H1 (cell line): ENCODE results near the gene ARID5B. TPM values are rescaled to one million over a fixed set of nuclear protein-coding genes. Genes with fewer than 3 reads are reported as not detected.

ENCODE experiments used
- CTCF ChIA-PET: fragments of 300-600 bp; sonication (Branson Sonifier 250); formaldehyde crosslinking; loops from one replicate; lab custom pipeline; 2021; ENCODE audit not compliant: partially characterized antibody; lab: Charles Lee
- POLR2A ChIA-PET: fragments of 300-600 bp; sonication (Branson Sonifier 250); formaldehyde crosslinking; loops from one replicate; lab custom pipeline; 2021; ENCODE audit warnings: inconsistent platforms; ENCODE audit not compliant: partially characterized antibody; lab: Charles Lee
- DNase-seq, 2 experiments: peaks; one replicate each; pipeline versions ENCODE4 v3.0.0 to v3.0.0-alpha.2; 2010 to 2022; ENCODE audit warnings: low spot score in 2 of 2, low read depth in 1 of 2, mixed read lengths in 1 of 2
- FAIRE-seq: peaks from 2 replicates; lab custom pipeline; 2011; peaks lifted over from hg19 to GRCh38; lab: Jason Lieb, UNC
- H2AFZ ChIP-seq: 2 replicates; pipeline ENCODE4 v1.8.1; 2012; ENCODE audit warnings: low read length, inconsistent platforms
- H2AK5ac ChIP-seq: 2 replicates; pipeline ENCODE4 v1.6.1; 2013; ENCODE audit warnings: low read depth, low read length
- H2BK120ac ChIP-seq: replicated peaks from 2 replicates; pipeline ENCODE3; 2013; ENCODE audit warnings: low read depth, low read length, inconsistent platforms
- H2BK12ac ChIP-seq: 2 replicates; pipeline ENCODE4 v1.6.1; 2013; ENCODE audit warnings: low read depth, low read length
- H2BK15ac ChIP-seq: 2 replicates; pipeline ENCODE4 v1.6.1; 2013; ENCODE audit warnings: low read length
- H2BK20ac ChIP-seq: 2 replicates; pipeline ENCODE4 v1.6.1; 2013; ENCODE audit warnings: low read length
- H2BK5ac ChIP-seq: 2 replicates; pipeline ENCODE4 v1.6.1; 2013; ENCODE audit warnings: low read depth, low read length
- H3K14ac ChIP-seq: 2 replicates; pipeline ENCODE4 v1.6.1; 2013; ENCODE audit warnings: inconsistent platforms; ENCODE audit not compliant: insufficient read length
- H3K18ac ChIP-seq: 2 replicates; pipeline ENCODE4 v1.6.1; 2013; ENCODE audit warnings: low read length; ENCODE audit errors: extremely low read depth
- H3K23ac ChIP-seq: 2 replicates; pipeline ENCODE4 v1.6.1; 2013; ENCODE audit warnings: inconsistent platforms; ENCODE audit not compliant: insufficient read length
- H3K23me2 ChIP-seq: 2 replicates; pipeline ENCODE4 v1.6.1; 2013; ENCODE audit warnings: low read depth, low read length
- H3K27ac ChIP-seq: 2 replicates; pipeline ENCODE4 v1.6.1; 2011; ENCODE audit warnings: low read depth, low read length, inconsistent platforms
- H3K27me3 ChIP-seq, 4 experiments: replicated peaks in 1 of 4; 1 replicate in 1 of 4; 2 replicates in 3 of 4; pipeline versions ENCODE4 v1.6.1 to v1.8.1; 2011 to 2013; ENCODE audit warnings: low read length in 3 of 4, mild to moderate bottlenecking in 3 of 4, inconsistent platforms in 2 of 4, mixed read lengths in 2 of 4, moderate library complexity in 1 of 4; ENCODE audit not compliant: control insufficient read depth in 3 of 4, insufficient read depth in 3 of 4; ENCODE audit errors: extremely low read depth in 1 of 4
- H3K36me3 ChIP-seq, 4 experiments: 2 replicates each; pipeline versions ENCODE4 v1.6.1 to v1.8.1; 2011 to 2013; ENCODE audit warnings: mild to moderate bottlenecking in 4 of 4, low read length in 3 of 4, moderate library complexity in 2 of 4, control low read depth in 1 of 4, inconsistent platforms in 1 of 4; ENCODE audit not compliant: insufficient read depth in 4 of 4, control insufficient read depth in 2 of 4
- H3K4ac ChIP-seq: replicated peaks from 2 replicates; pipeline ENCODE3; 2013; ENCODE audit warnings: low read length, low read depth, mixed read lengths, inconsistent platforms; ENCODE audit not compliant: insufficient read length
- H3K4me1 ChIP-seq, 4 experiments: replicated peaks in 1 of 4; 1 replicate in 1 of 4; 2 replicates in 3 of 4; pipeline versions ENCODE4 v1.6.1 to v1.8.1; 2011 to 2013; ENCODE audit warnings: low read length in 3 of 4, inconsistent platforms in 2 of 4, mixed read lengths in 1 of 4; ENCODE audit not compliant: insufficient read depth in 4 of 4, control insufficient read depth in 3 of 4
- H3K4me2 ChIP-seq, 2 experiments: 2 replicates each; pipeline versions ENCODE4 v1.6.1 to v1.8.1; 2011 to 2013; ENCODE audit warnings: low read depth in 2 of 2, low read length in 2 of 2, control low read depth in 1 of 2, inconsistent platforms in 1 of 2, mild to moderate bottlenecking in 1 of 2; ENCODE audit not compliant: insufficient read depth in 1 of 2
- H3K4me3 ChIP-seq, 4 experiments: fragments of 200-600, 300-600 bp in 1 of 4; sonication (generic), shearing (Covaris generic), sonication (Bioruptor Twin) in 1 of 4; 2 replicates each; pipeline versions ENCODE4 v1.5.1 to v1.8.1; 2011 to 2016; ENCODE audit warnings: low read length in 4 of 4, low read depth in 3 of 4, control low read depth in 2 of 4, inconsistent platforms in 2 of 4, mild to moderate bottlenecking in 2 of 4, mixed read lengths in 1 of 4, moderate library complexity in 1 of 4; ENCODE audit not compliant: insufficient read depth in 2 of 4; ENCODE audit errors: extremely low read depth in 1 of 4
- H3K56ac ChIP-seq: replicated peaks from 2 replicates; pipeline ENCODE3; 2013; ENCODE audit warnings: low read depth, mild to moderate bottlenecking, mixed read lengths, low read length, inconsistent platforms; ENCODE audit not compliant: insufficient read length
- H3K79me1 ChIP-seq: 2 replicates; pipeline ENCODE4 v1.6.1; 2013; ENCODE audit warnings: low read depth, low read length, control low read depth
- H3K79me2 ChIP-seq, 2 experiments: 2 replicates each; pipeline versions ENCODE4 v1.6.1 to v1.8.1; 2012 to 2013; ENCODE audit warnings: low read length in 2 of 2, mild to moderate bottlenecking in 2 of 2, inconsistent platforms in 1 of 2; ENCODE audit not compliant: insufficient read depth in 2 of 2, control insufficient read depth in 1 of 2
- H3K9ac ChIP-seq, 4 experiments: replicated peaks in 1 of 4; 1 replicate in 1 of 4; 2 replicates in 3 of 4; pipeline versions ENCODE4 v1.6.1 to v1.8.1; 2011 to 2013; ENCODE audit warnings: low read depth in 3 of 4, low read length in 3 of 4, control low read depth in 2 of 4, mild to moderate bottlenecking in 2 of 4, moderate library complexity in 2 of 4, inconsistent platforms in 1 of 4; ENCODE audit errors: extremely low read depth in 1 of 4
- H3K9me3 ChIP-seq, 2 experiments: 2 replicates each; pipeline versions ENCODE4 v1.6.1 to v1.8.1; 2012 to 2013; ENCODE audit warnings: mild to moderate bottlenecking in 2 of 2, moderate library complexity in 2 of 2, control low read depth in 1 of 2, inconsistent platforms in 1 of 2, low read depth in 1 of 2, low read length in 1 of 2, mixed read lengths in 1 of 2; ENCODE audit not compliant: insufficient read depth in 2 of 2
- H4K20me1 ChIP-seq, 2 experiments: replicated peaks in 1 of 2; 2 replicates each; pipeline versions ENCODE3 to v1.8.1; 2011 to 2013; ENCODE audit warnings: inconsistent platforms in 2 of 2, low read length in 2 of 2, mild to moderate bottlenecking in 1 of 2; ENCODE audit not compliant: insufficient read depth in 2 of 2, control insufficient read depth in 1 of 2
- H4K5ac ChIP-seq: 2 replicates; pipeline ENCODE4 v1.6.1; 2013; ENCODE audit warnings: low read length, low read depth, mixed read lengths, inconsistent platforms; ENCODE audit not compliant: insufficient read length
- H4K8ac ChIP-seq: 2 replicates; pipeline ENCODE4 v1.8.0; 2013; ENCODE audit warnings: mild to moderate bottlenecking, moderate library complexity, low read length, inconsistent platforms; ENCODE audit not compliant: insufficient read depth; ENCODE audit errors: extremely low read depth
- H4K91ac ChIP-seq: replicated peaks from 2 replicates; pipeline ENCODE3; 2013; ENCODE audit warnings: low read length, mixed read lengths, inconsistent platforms; ENCODE audit not compliant: insufficient read length
- CBX5 ChIP-seq: fragments of 300-800, 300-1000 bp; sonication (generic); IDR thresholded peaks from 2 replicates; pipeline ENCODE4 v1.7.1; 2016; ENCODE audit warnings: antibody characterized with exemption, low read length, low read depth
- CBX8 ChIP-seq: fragments of 300-800, 300-1000 bp; sonication (generic); IDR thresholded peaks from 2 replicates; pipeline ENCODE4 v1.7.1; 2016; ENCODE audit warnings: low read depth, low read length, borderline replicate concordance
- CTBP2 ChIP-seq: IDR thresholded peaks from 2 replicates; pipeline ENCODE4 v1.7.0; 2011; ENCODE audit warnings: borderline replicate concordance, mild to moderate bottlenecking, moderate library complexity, mixed read lengths, low read length; ENCODE audit not compliant: insufficient read depth, insufficient read length
- GTF2F1 ChIP-seq: IDR thresholded peaks from 2 replicates; pipeline ENCODE4 v1.6.1; 2012; ENCODE audit warnings: low read depth, low read length, improper control_type of control experiment, borderline replicate concordance
- HDAC2 ChIP-seq, 2 experiments: fragments of 300-600 bp in 1 of 2; sonication (generic) in 1 of 2; IDR thresholded peaks; 2 replicates each; pipeline ENCODE4 v1.6.1; 2011 to 2012; ENCODE audit warnings: low read depth in 2 of 2, low read length in 2 of 2, mild to moderate bottlenecking in 2 of 2, moderate library complexity in 2 of 2, borderline replicate concordance in 1 of 2, inconsistent platforms in 1 of 2
- KDM4A ChIP-seq: IDR thresholded peaks from one replicate; pipeline ENCODE4 v1.7.1; 2012; ENCODE audit warnings: low read depth, mild to moderate bottlenecking, moderate library complexity, low read length, inconsistent platforms; ENCODE audit not compliant: severe bottlenecking
- KDM5A ChIP-seq: fragments of 200-600 bp; IDR thresholded peaks from 2 replicates; pipeline ENCODE4 v1.7.1; 2012; ENCODE audit warnings: mild to moderate bottlenecking, low read length, inconsistent platforms, mixed read lengths
- MAX ChIP-seq: IDR thresholded peaks from 2 replicates; pipeline ENCODE4 v1.6.1; 2012; ENCODE audit warnings: inconsistent platforms
- PHF8 ChIP-seq: fragments of 200-600 bp; sonication (generic); conservative IDR thresholded peaks from 2 replicates; pipeline ENCODE4 v1.7.1; 2012; ENCODE audit warnings: low read depth, mild to moderate bottlenecking, inconsistent platforms, low read length, moderate library complexity
- POU5F1 ChIP-seq: IDR thresholded peaks from 2 replicates; pipeline ENCODE4 v1.6.1; 2011; ENCODE audit warnings: low read depth, mild to moderate bottlenecking, low read length, moderate library complexity
- RAD21 ChIP-seq, 2 experiments: IDR thresholded peaks in 1 of 2; conservative IDR thresholded peaks in 1 of 2; 2 replicates each; pipeline ENCODE4 v1.6.1; 2011; ENCODE audit warnings: low read depth in 2 of 2, low read length in 2 of 2, improper control_type of control experiment in 1 of 2, inconsistent platforms in 1 of 2, mild to moderate bottlenecking in 1 of 2, moderate library complexity in 1 of 2
- RNF2 ChIP-seq: fragments of 200-900, 300-1000 bp; sonication (generic); IDR thresholded peaks from 2 replicates; pipeline ENCODE4 v1.7.1; 2016; ENCODE audit warnings: borderline replicate concordance, low read depth, mild to moderate bottlenecking, antibody characterized with exemption, low read length; ENCODE audit not compliant: poor library complexity, severe bottlenecking; ENCODE audit errors: missing control alignments
- SP1 ChIP-seq: IDR thresholded peaks from 2 replicates; pipeline ENCODE4 v1.6.1; 2011; ENCODE audit warnings: low read depth, low read length
- YY1 ChIP-seq: IDR thresholded peaks from 2 replicates; pipeline ENCODE4 v1.6.1; 2011; ENCODE audit warnings: low read depth, mild to moderate bottlenecking, low read length
- WGBS, 2 experiments: shearing (Covaris generic) in 1 of 2; methylation state at CpG; one replicate each; pipeline versions ENCODE4 v1.1.6 to v1.1.7; 2013 to 2015; ENCODE audit warnings: low lambda C conversion rate in 2 of 2, mixed read lengths in 2 of 2, inconsistent platforms in 1 of 2, low coverage in 1 of 2, missing lambda C conversion rate in 1 of 2; ENCODE audit not compliant: insufficient replicate concordance in 2 of 2, insufficient coverage in 1 of 2, insufficient read length in 1 of 2; ENCODE audit errors: extremely low coverage in 1 of 2, missing lambda C conversion rate in 1 of 2; 5-methylcytosine and 5-hydroxymethylcytosine counted together
- polyA plus RNA-seq, 7 experiments: library from polyadenylated mRNA; depleted of rRNA in 3 of 7; stranded (reverse) in 5 of 7; unstranded in 2 of 7; fragments of >200 nt in 5 of 7; fragments of 200-250 nt in 2 of 7; gene quantifications; 1 replicate in 5 of 7; 2 replicates in 1 of 7; 4 replicates in 1 of 7; pipeline versions ENCODE4 v1.2.1 to v1.2.3, GENCODE V29; 2011 to 2013; ENCODE audit warnings: missing spikeins in 2 of 7, mixed read lengths in 2 of 7
- total RNA-seq: library from RNA; stranded (reverse); fragmentation: NEBNext Ultra II Directional; extraction: Animal tissue kit (Norgen Biotek cat#: 25700); gene quantifications from 2 replicates; pipeline ENCODE4 v1.2.1, GENCODE V29; 2021

Gene ARID5B
- total and polyA plus RNA-seq, 2 of the 8 experiments (the other 6 are each of a cell fraction or from before 2014, with no cell fraction given): 0.21 to 1.1 TPM

- no peaks in the 10 kb centered on the region for H4K20me1 ChIP-seq
- WGBS, 2 experiments: 94% methylated on average over 3 of the region's 3 CpGs; no CpG with 5 or more reads in 1 of the 2 experiments
- no peak overlapping the region for H3K4me2 ChIP-seq
- no peak overlapping the region for H2BK12ac ChIP-seq
- no peak overlapping the region for H2AFZ ChIP-seq
- no peak overlapping the region for H3K4ac ChIP-seq
- H3K27me3 ChIP-seq: no peaks in the 10 kb centered on the region
- no peak overlapping the region for H4K91ac ChIP-seq
- no peak overlapping the region for H3K56ac ChIP-seq
- H2BK20ac ChIP-seq: no peak overlapping the region
- H3K79me2 ChIP-seq: no peaks in the 10 kb centered on the region
- H3K36me3 ChIP-seq: no peaks in the 10 kb centered on the region
- no peaks in the 10 kb centered on the region for H3K23me2 ChIP-seq
- H3K18ac ChIP-seq: no peak overlapping the region
- H2BK120ac ChIP-seq: no peak overlapping the region
- H3K9me3 ChIP-seq: no peaks in the 10 kb centered on the region
- POLR2A ChIA-PET: no interaction called here
- CTCF ChIA-PET: interaction anchor here (1.2 kb wide), 1 partner anchor 9 kb away, joined by 3 read pairs; no protein-coding TSS in a partner anchor
- no peak overlapping the region for H2AK5ac ChIP-seq
- no peaks in the 10 kb centered on the region for H3K79me1 ChIP-seq
- no peak overlapping the region for H3K14ac ChIP-seq
- no peak overlapping the region for H3K23ac ChIP-seq
- H3K4me1 ChIP-seq: peaks cover 0 to 12% (median 2%) of the 10 kb centered on the region in 4 experiments; a peak in 3 of 7 replicates
- no peak overlapping the region for H3K9ac ChIP-seq
- no peak overlapping the region for H4K8ac ChIP-seq
- FAIRE-seq (no peak), DNase-seq (no peak)
- H3K4me3 ChIP-seq: no peak overlapping the region
- H2BK15ac ChIP-seq: no peak overlapping the region
- no peak overlapping the region for H2BK5ac ChIP-seq
- H3K27ac ChIP-seq: no peak overlapping the region
- H4K5ac ChIP-seq: no peak overlapping the region
- TF ChIP-seq KDM5A: no peak
- TF ChIP-seq POU5F1: no peak
- TF ChIP-seq PHF8: no peak
- TF ChIP-seq RNF2: no peak
- no peak for TF ChIP-seq KDM4A
- no peak for TF ChIP-seq RAD21 (IDR thresholded peaks at IDR 0.05 in 1 of 2, conservative IDR thresholded peaks at IDR 0.05 in 1 of 2; ENCODE audit: low read depth in 2 of 2, low read length in 2 of 2)
- no peak for TF ChIP-seq HDAC2 (IDR thresholded peaks at IDR 0.05; ENCODE audit: borderline replicate concordance in 1 of 2, low read depth in 2 of 2, low read length in 2 of 2)
- no peak for TF ChIP-seq CBX8
- no peak for TF ChIP-seq YY1
- TF ChIP-seq CBX5: no peak
- TF ChIP-seq CTBP2: no peak
- TF ChIP-seq MAX: no peak
- no peak for TF ChIP-seq SP1
- no peak for TF ChIP-seq GTF2F1
These were observed 93.7 kb downstream of the ARID5B start for GRCh38 chr10:61995220-61995503.
